ENCODE measurements around the gene ALDH1A2.
"Not testable (repeated sequence)": the region's sequence is repeated elsewhere in the genome, so short reads cannot be mapped to it uniquely, and the experiment has no call there.

ALDH1A2 gene

DNA sequence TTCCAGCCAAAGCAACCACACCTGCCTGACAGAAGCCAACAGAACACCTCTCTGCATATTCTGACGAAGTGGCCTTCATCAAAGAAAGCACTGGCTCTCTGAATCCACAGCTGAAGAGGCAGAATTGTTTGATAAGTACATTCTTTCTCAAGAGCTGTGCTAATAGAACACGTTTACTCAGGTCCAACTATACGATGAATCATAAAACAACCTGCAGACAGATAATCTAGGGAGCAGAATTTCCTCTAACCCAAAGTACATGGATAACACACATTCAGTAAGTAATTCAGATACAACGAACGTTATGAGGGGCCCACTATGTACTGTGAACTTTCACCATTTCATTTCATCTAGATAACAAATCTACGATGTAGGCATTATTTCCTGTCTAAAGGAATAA is 25.4 kb downstream of the ALDH1A2 start:
- DNase-seq (ENCODE audit: low spot score), result no peak

DNA sequence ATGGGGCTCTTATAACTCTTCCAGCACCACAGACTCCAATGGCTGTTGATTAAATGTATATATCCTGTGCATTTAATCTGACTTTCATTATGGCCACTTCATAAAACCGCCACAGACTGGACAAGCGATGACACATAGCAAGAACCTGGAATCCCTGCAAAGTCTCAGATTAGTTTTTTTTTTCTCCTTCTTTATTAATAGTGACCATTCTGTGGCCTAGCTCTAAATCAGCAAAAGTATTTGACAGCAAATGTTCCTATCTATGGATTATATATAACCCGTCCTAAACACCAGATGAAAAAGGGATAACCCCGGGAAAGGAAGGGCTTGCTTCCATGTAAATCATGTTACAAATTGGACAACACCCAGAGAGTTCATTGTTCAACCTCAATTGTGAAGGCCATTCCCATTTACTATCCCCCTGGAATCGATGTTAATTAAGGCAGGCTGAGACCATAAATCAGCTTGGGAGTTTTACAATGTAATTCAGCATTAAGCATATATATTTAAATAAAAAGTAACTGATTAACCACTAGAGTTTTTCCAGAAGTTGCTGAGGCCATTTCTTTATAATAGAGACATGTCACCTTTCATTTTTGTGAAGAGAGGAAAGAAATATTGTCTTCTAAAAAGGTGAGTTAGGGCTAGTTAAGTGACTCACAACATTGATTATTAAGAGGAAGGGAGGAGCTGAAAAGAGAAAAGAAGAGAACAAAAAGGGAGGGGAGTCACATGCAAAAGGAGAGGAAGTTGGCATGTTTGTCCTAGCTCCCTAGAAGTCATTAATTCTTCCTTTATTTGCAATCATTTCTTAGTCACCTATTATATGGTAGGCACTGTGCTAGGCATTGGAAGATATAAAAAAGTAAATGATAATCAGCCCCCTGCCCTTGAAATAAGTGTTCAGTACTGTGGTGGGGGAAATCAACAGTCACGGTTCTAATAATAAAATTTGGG is 26.2 kb downstream of the ALDH1A2 start:
- no peak for DNase-seq (ENCODE audit: low spot score)

DNA sequence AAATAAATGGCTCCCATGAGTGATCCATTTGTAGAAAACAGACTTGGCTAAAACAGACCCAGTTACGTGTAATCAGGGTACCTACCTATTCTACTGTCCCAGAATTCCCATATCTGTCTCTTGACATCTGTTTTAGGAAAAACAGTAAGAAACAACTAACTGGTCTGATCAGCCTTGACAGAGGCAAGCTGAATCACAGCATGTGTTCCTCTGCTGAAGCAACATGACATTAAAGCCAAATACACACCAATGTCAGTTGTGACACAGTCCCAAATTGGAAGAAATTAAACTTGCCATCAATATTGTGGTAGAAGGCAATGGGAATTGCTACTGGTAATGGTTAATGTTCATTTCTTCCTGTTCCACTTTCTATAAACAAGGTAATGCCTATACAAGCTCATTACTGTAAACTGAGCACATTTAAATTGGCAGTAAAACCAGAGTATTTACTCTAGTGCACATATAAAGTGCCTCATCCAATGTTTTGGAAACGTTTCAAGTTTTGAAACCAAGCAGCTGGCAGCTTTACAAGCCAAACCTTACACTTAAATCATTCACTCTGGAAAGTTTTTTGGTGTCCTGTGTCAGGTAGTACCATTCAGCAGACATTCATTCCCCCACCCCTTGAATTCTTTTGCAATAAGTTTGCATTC is 27.0 kb downstream of the ALDH1A2 start:
- DNase-seq (ENCODE audit: low spot score), result no peak

DNA sequence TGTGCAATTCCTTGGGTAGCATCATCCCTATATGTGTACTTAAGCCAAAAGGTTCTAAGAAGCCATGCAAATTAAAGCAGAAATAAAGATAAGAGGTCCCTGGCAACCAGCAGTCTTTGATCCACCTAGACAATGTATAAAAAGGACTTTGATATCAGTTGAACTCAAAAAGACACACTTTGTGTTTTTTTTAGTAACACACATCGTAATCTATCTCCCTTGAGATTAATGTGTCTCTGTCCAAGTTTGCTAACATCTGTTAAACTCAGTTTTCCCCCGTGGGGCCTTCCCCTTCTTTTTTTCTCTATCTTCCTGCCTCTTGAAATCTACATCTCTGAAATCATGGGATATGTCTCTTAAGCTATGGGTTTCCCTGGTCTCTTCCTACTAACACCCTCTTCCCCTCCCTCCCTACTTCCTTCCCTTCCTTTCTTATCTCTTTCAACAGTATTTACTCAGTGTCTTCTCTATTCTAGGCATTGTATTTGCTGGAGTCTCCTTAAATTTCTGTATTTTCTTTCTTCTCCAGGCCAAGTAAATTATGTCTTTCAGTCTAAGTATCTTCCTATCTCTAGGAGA is 27.7 kb downstream of the ALDH1A2 start:
- no peak for DNase-seq (ENCODE audit: low spot score)

DNA sequence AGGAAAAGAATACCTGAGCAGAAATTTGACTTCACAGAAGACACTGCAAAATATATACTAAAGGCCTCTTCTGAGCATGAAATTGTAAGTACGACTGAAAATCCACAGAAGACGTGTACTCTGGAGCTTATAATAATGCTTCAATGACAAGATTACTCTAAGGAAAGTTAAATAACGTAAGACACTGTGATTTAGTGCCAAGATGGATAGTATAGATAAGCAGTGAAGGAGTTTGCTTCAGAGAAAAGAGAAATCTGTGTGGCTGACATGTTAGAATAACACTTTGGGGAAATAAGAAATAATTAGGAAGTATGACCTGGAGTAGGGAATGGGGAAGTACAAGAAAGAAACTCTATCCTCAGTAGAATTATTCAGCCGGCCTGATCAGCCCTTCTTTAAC is 28.9 kb downstream of the ALDH1A2 start:
- no peak for DNase-seq (ENCODE audit: low spot score)

DNA sequence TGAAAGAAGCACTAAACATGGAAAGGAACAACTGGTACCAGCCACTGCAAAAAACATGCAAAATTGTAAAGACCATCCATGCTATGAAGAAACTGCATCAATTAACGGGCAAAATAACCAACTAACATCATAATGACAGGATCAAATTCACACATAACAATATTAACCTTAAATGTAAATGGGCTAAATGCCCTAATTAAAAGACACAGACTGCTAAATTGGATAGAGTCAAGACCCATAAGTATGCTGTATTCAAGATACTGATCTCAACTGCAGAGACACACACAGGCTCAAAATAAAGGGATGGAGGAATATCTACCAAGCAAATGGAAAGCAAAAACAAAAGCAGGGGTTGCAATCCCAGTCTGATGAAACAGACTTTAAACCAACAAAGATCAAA is 37.1 kb downstream of the ALDH1A2 start:
- DNase-seq (ENCODE audit: low spot score), result not testable (repeated sequence)

DNA sequence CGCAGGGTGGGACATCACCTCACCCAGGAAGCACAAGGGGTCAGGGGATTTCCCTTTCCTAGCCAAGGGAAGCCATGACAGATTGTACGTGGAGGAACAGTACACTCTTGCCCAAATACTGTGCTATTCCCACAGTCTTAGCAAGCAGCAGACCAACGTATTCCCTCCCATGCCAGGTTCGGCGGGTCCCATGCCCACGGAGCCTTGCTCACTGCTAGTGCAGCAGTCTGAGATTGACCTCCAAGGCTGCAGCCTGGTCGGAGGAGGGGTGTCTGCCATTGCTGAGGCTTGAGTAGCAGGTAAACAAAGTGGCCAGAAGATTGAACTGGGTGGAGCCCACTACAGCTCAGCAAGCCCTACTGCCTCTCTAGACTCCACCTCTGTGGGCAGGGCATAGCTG is 39.0 kb downstream of the ALDH1A2 start:
- no peak for DNase-seq (ENCODE audit: low spot score)

DNA sequence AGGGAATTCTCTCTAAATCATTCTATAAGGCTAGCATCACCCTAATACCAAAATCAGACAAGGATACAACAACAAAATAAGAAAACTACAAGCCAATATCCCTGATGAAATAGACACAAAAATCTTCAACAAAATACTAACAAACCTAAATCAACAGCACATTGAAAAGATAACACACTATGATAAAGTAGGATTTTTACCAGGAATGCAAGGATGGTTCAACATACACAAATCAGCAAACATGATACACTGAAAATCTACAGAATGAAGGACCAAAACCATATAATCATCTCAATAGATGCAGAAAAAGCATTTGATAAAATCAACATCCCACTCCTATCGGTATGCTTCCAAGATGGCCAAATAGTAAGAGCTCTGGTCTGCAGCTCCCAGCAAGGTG is 39.5 kb downstream of the ALDH1A2 start:
- no peak for DNase-seq (ENCODE audit: low spot score)

DNA sequence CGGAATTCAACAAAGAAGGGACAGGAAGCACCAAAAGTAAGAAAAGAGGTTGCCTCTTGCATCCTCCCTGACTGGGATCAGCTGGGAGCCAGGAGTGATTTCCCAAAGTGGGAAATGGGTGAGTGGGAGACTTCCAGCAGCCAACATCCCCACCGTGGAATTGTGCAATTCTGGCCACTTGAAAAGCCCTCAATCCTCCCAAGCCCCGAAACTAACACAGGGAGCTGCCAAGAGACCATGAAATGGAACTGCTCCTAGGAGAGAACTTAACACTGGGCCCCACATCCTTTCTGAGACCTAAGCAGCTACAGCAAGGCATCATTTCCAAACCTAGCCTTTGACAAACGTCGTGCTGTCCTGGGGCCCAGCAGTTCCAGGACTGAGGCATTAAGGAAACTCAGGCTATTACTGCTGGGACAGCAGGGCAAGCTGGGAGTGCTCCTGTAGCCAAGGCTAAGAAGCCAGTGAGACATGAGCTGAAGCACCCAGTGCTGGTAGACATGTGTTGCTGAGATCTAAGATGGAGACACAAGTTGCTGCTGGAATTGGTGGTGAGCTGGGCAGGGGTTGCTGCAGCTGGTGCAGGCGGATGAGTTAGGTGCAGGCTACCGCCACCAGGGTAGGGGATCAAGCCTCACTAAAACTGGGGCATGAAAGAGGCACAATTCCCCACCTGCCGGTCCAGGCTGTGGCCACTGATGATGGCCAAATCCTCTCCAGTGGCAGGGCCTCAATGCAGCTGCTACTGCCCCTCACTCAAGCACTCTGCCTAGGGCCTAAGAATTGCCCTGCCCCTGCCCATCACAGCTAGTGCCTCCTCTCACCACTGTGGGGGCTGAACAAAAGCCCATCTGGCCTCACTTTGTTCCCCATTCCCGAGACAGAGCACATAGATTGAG is 43.9 kb downstream of the ALDH1A2 start:
- no peak for DNase-seq (ENCODE audit: low spot score)

DNA sequence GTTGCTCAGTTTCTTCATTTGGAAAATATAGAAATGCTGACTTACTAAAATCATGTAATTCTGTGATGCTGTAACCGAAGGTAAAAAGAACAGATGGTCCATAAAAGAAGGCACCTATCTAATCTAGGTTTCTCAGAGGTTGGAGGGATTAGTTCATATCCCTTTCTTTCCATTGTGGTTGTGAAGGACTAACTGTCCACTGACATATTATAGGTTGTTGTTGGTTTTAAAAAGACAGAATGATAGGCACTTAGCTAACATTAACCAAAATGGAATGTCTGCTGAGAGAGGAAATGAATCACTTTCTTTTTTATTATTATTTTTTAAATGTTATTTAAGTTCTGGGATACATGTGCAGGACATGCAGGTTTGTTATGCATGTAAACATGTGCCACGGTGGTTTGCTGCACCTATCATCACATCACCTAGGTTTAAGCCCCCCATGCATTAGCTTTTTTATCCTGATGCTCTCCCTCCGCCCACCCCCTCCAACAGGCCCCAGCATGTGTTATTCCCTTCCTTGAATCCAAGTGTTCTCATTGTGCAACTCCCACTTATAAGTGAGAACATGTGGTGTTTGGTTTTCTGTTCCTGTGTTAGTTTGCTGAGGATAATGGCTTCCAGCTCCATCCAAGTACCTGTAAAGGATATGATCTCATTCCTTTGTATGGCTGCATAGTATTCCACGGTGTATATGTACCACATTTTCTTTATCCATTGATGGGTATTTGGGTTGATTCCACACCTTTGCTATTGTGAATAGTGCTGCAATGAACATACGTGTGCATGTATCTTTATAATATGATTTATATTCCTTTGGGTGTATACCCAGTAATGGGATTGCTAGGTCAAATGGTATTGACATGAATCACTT is 45.8 kb downstream of the ALDH1A2 start:
- no peak for DNase-seq (ENCODE audit: low spot score)

DNA sequence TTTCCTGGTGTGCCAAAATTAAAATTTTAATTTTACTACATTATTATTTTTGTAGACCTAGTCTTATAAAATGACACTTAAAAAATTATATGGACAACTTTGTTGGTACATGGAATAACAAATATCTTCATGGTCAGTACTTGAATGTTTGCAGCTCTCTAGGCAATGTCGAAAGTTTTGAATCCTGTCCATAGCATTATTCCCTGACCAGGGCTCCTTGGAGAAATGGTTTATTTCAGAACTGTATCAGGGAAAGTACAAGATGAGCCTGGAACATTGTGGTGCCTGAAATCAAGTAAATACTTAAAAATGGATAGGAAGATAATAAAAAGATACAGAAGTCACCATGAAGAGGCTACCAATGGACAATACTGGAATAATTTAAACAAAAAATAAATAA is 47.6 kb downstream of the ALDH1A2 start:
- DNase-seq (ENCODE audit: low spot score), result no peak

DNA sequence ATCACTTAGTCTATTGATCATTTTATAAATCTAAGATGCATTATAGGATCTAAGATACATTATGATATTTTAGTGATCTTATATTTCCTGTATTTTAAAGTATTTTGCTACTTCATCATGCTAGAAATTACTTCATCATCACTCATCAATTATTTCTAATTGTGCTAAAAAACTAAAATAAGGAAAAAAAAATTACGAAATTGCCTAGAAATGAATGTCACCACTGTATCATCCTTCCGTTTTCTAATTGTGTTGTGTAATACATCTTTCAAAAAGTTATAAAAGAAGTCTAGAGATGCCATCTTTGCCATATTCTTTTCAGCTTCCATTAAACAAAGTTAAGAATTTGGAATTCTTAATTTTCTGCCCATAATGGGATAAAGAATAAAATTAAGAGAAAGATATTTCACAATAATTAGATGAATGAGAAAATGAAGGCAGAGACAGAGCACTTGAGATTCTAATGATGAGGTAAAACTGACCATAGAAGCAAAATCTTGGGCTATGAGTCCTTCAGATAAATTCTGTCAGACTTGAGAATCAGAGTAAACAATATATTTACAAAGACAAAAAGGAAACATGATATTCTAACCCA is 48.8 kb downstream of the ALDH1A2 start:
- DNase-seq (ENCODE audit: low spot score), result no peak

DNA sequence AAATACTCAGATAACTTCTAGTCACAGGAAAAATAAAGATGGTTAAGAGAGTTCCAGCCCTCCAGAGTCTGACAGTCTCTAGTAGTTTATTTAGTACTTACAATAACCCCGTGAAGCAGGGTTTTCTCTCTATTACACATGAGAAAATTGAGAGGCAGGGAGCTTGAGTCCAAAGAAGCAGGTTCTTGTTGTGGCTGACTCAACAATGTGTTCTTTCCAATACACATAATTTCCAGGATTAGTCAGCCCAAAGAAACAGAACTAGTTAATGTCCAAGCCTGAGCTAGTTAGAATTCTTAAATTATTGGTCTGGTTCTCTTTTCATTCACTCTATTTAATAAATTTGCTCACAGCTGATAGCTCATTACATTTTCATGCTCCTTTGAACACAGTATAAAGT is 49.9 kb downstream of the ALDH1A2 start:
- no peak for DNase-seq (ENCODE audit: low spot score)

DNA sequence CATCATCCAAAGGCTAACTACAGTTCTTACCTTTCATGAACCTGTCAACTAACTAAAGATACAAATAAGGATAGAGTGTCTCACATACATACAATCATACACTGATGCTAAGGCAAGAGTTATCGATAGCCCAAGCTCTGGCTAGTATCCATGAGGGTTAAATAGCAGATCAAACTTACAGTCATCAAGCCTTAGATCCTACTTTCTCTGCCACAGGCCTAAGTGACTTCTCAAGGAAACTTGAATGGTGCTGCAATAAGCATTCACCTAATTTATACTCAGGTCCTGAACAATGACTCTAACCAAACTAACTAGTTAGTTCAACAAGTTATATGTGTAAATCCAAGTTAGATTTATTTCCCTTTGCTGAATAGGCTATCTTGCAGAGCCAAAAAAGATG is 51.0 kb downstream of the ALDH1A2 start:
- DNase-seq (ENCODE audit: low spot score), result no peak

DNA sequence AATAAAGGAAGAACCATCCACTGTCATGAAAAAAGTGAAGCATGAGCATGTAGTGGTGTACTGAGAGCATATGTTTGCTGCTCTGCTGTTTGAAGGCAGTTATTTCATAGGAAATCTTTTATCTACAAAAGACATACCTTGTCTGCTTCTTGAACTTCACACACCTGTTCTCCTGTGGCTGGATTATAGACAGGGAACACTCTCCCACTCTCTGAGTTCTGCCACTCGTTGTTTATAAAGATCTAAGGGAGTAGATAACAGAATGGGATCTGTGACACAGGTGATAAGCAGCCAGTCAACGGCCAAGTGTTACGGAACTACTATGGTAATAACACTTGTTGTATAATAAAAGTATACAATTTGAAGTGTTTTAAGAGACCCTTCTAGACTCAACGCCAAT is 51.5 kb downstream of the ALDH1A2 start:
- no peak for DNase-seq (ENCODE audit: low spot score)

DNA sequence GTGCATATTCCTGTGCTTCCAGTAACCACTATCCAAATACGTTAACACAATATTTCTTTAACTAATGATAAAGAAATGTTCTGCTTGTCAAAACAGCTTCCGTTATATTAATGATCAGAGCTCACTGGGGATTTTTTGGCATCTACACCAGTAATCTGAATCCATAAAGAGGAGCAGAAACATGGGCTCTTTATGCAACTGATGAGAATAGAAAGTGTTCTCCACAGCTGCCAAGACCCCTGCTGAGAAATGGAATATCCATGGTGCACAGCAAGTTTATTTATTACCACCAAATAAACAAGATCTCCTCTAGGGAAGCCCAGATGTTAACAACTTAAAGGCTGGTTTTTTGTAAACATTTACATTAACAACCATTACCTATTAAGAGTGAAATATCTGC is 54.5 kb downstream of the ALDH1A2 start:
- DNase-seq (ENCODE audit: low spot score), result no peak

DNA sequence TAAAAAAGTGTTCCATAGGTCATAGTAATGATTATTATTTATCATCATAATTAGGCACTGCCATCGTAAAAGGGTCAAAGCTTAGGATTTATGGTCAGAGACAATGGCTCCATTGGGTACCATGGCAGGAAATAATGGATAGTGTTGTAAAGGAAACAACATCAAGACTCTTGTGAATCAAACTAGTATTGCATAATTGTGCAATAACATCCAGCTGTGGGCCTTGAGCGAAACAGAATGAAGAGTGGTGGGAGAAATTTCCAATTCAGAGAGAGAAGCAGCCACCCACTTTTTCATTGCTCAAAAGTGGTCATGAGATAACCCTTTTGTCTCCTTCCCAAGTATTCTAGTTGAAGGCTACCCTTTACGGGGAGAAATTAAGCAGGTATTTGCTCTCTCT is 61.7 kb downstream of the ALDH1A2 start:
- DNase-seq (ENCODE audit: low spot score), result no peak

DNA sequence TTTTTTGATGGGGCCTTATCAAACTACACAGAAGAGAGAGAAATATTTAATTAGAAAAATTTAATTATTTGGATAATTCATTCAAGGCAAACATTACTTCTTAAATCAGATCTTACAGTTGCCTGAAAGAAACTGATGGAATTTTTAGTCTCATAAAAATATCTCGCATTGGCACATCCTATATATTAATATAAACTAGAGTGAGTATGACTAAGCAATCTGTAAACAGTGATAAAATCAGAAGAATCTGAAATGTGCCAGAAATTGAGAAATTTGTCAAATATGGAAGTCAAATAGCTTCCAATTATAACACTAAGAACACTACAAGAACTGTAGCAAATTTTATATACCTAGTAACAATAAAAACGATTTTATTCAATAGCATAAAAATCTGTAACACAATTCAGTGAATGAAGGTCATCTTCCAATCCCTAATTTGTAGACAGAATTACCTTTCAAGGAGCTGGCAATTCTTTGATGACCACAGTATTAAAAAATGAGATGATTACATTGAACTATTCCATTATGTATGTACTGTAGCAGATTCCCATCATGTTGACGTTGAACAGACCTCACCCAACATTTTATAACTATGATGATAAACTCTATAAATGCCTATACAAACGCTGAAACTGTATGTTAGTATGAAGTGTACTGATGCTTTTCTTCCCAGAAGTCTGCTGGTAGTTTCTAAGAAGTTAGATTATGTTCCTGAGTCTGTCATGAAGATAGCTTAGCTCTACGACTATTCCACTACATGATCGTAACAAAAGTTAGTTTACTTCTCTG is 63.0 kb downstream of the ALDH1A2 start:
- DNase-seq (ENCODE audit: low spot score), result no peak

DNA sequence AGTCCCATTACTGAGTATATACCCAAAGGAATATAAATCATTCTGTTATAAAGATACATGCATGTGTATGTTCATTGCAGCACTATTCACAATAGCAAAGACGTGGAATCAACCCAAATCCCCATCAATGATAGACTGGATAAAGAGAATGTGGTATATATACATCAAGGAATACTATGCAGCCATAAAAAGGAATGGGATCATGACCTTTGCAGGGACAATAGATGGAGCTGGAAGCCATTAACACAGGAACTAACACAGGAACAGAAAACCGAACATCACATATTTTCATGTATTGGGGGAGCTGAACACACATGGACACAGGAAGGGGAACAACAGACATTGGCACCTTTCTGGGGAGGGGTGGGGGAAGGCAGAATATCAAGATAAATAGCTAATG is 65.8 kb downstream of the ALDH1A2 start:
- not testable (repeated sequence) for DNase-seq (ENCODE audit: low spot score)

DNA sequence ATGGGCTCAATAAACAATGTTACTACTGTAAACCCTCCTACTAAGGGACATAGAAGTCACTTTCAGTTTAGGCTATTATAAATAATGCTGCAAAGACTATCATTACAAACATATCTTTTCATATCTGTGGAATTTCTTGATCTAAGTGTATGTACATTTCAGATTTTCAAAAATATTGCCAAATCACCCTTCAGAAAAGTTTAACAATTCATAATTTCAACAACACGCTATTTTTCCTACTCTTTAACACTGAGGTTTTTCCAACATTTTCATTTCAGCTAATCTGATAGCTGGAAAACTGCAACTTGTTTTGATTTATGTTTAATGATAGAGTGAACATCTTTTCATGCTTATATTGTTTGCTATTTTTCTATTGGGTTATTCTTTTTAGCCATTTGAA is 69.0 kb downstream of the ALDH1A2 start:
- no peak for DNase-seq (ENCODE audit: low spot score)

Data from AG08396 (cell line).